K562 (cell line): Measurements from ENCODE around the gene G6PD. TPM values are rescaled to one million over a fixed set of nuclear protein-coding genes. Genes with fewer than 3 reads are reported as not detected.

Experiments used
- ATAC-seq: fragments of 200-7000 bp; cut with Tn5 transposase; 3 replicates; pipeline ENCODE4 v1.9.1; 2020; ENCODE audit warnings: moderate library complexity
- BruUV-seq: library from RNA; stranded (reverse); fragments of 400-500 nt; replicated peaks from 2 replicates; lab custom pipeline; 2021; lab: Mats Ljungman, UMichigan
- CTCF ChIA-PET: fragments of 300-600 bp; formaldehyde crosslinking; extraction: SDS; loops from one replicate; lab custom pipeline; 2021; ENCODE audit warnings: low intra/inter-chr PET ratio; lab: Yijun Ruan, JAX
- POLR2A ChIA-PET: fragments of 300-600, 350-650 bp; sonication (Branson Sonifier 250); formaldehyde crosslinking; extraction: SDS; loops from one replicate; lab custom pipeline; 2021; ENCODE audit warnings: antibody characterized with exemption, inconsistent platforms; lab: Yijun Ruan, JAX
- DNase-seq, 4 experiments: peaks; one replicate each; pipeline versions ENCODE4 v3.0.0 to v3.0.0-alpha.2; 2011 to 2018; ENCODE audit warnings: low spot score in 3 of 4, mixed read lengths in 3 of 4; ENCODE audit errors: extremely low read depth in 1 of 4
- FAIRE-seq: peaks from 2 replicates; lab custom pipeline; 2011; peaks lifted over from hg19 to GRCh38; lab: Jason Lieb, UNC
- H2AFZ ChIP-seq: 2 replicates; pipeline ENCODE4 v1.6.0; 2011; ENCODE audit warnings: low read depth, low read length, control low read depth, inconsistent platforms
- H3K27ac ChIP-seq: fragments of 200-600 bp; 3 replicates; pipeline ENCODE4 v1.8.0; 2011; ENCODE audit warnings: low read depth, mild to moderate bottlenecking, control low read depth, inconsistent platforms, low read length, moderate library complexity, mixed read lengths; ENCODE audit errors: extremely low read depth
- H3K27me3 ChIP-seq, 2 experiments: fragments of 300-600 bp in 1 of 2; 2 replicates in 1 of 2; 3 replicates in 1 of 2; pipeline versions ENCODE4 v1.6.0 to v1.8.0; 2011; ENCODE audit warnings: inconsistent platforms in 2 of 2, low read length in 2 of 2, mild to moderate bottlenecking in 1 of 2, mixed read lengths in 1 of 2, moderate library complexity in 1 of 2; ENCODE audit not compliant: control insufficient read depth in 2 of 2, insufficient read depth in 2 of 2
- H3K36me3 ChIP-seq: fragments of 300-600 bp; 3 replicates; pipeline ENCODE4 v1.8.0; 2011; ENCODE audit warnings: mild to moderate bottlenecking, low read length, inconsistent platforms; ENCODE audit not compliant: control insufficient read depth, insufficient read depth
- H3K4me1 ChIP-seq, 2 experiments: fragments of 200-600 bp in 1 of 2; replicated peaks in 1 of 2; 2 replicates in 1 of 2; 3 replicates in 1 of 2; pipeline versions ENCODE4 v1.5.1 to v1.8.0; 2011; ENCODE audit warnings: inconsistent platforms in 2 of 2, low read length in 2 of 2, mild to moderate bottlenecking in 1 of 2, mixed read lengths in 1 of 2, moderate library complexity in 1 of 2; ENCODE audit not compliant: control insufficient read depth in 2 of 2, insufficient read depth in 2 of 2
- H3K4me2 ChIP-seq: 2 replicates; pipeline ENCODE4 v1.6.1; 2011; ENCODE audit warnings: low read length, control low read depth, inconsistent platforms, mixed read lengths; ENCODE audit not compliant: insufficient read depth
- H3K4me3 ChIP-seq: fragments of 200-600 bp; sonication (generic), shearing (Covaris generic); 2 replicates; pipeline ENCODE4 v1.5.1; 2016; ENCODE audit warnings: control low read depth, inconsistent platforms
- H3K79me2 ChIP-seq: fragments of 200-600 bp; 3 replicates; pipeline ENCODE4 v1.8.0; 2011; ENCODE audit warnings: low read length, inconsistent platforms; ENCODE audit not compliant: control insufficient read depth, insufficient read depth
- H3K9ac ChIP-seq, 2 experiments: 2 replicates each; pipeline versions ENCODE4 v1.6.0 to v1.6.1; 2011; ENCODE audit warnings: low read depth in 2 of 2, low read length in 2 of 2, control low read depth in 1 of 2, inconsistent platforms in 1 of 2, mild to moderate bottlenecking in 1 of 2, mixed read lengths in 1 of 2; ENCODE audit not compliant: insufficient read depth in 1 of 2
- H3K9me1 ChIP-seq: one replicate; pipeline ENCODE4 v1.6.0; 2011; ENCODE audit warnings: inconsistent platforms, mild to moderate bottlenecking, low read length, moderate library complexity; ENCODE audit not compliant: control insufficient read depth, insufficient read depth
- H3K9me3 ChIP-seq: replicated peaks from 2 replicates; pipeline ENCODE4 v1.5.1; 2011; ENCODE audit warnings: low read depth, low read length, inconsistent platforms; ENCODE audit not compliant: control insufficient read depth, insufficient read depth
- H4K20me1 ChIP-seq: replicated peaks from 2 replicates; pipeline ENCODE4 v1.6.1; 2011; ENCODE audit warnings: low read length, inconsistent platforms, mixed read lengths; ENCODE audit not compliant: control insufficient read depth, insufficient read depth
- CCNT2 ChIP-seq: IDR thresholded peaks from 2 replicates; pipeline ENCODE4 v1.6.1; 2011; ENCODE audit warnings: borderline replicate concordance, low read depth, mild to moderate bottlenecking, moderate library complexity, mixed read lengths, low read length; ENCODE audit not compliant: insufficient read length; ENCODE audit errors: extremely low read depth
- CEBPZ ChIP-seq: fragments of 150-350 bp; IDR thresholded peaks from 2 replicates; pipeline ENCODE4 v1.6.1; 2014; ENCODE audit warnings: low read depth, mild to moderate bottlenecking, low read length, borderline replicate concordance
- CTCFL ChIP-seq: IDR thresholded peaks from 2 replicates; pipeline ENCODE4 v1.6.1; 2011; ENCODE audit warnings: borderline replicate concordance, low read depth, mild to moderate bottlenecking, moderate library complexity, low read length; ENCODE audit not compliant: insufficient read depth, poor library complexity, severe bottlenecking
- E2F3 ChIP-seq: fragments of 250-450 bp; sonication (Bioruptor Pico); IDR thresholded peaks from 2 replicates; pipeline ENCODE4 v1.4.0; 2020; ENCODE audit warnings: mild to moderate bottlenecking
- HDAC2 ChIP-seq: fragments of 450-650 bp; IDR thresholded peaks from 2 replicates; pipeline ENCODE4 v1.6.1; 2016; ENCODE audit warnings: mild to moderate bottlenecking
- HEY1 ChIP-seq: fragments of 250-450 bp; sonication (Bioruptor Pico); IDR thresholded peaks from 2 replicates; pipeline ENCODE4 v1.5.0; 2020; ENCODE audit warnings: mild to moderate bottlenecking, moderate library complexity, borderline replicate concordance
- RBM15 ChIP-seq: fragments of 200-400 bp; formaldehyde crosslinking; IDR thresholded peaks from 2 replicates; pipeline ENCODE4 v1.6.1; 2018; ENCODE audit warnings: mild to moderate bottlenecking, low read length, moderate library complexity; ENCODE audit not compliant: insufficient read depth
- RCOR1 ChIP-seq, 2 experiments: IDR thresholded peaks; 2 replicates each; pipeline ENCODE4 v1.6.1; 2012; ENCODE audit warnings: low read depth in 2 of 2, low read length in 2 of 2, borderline replicate concordance in 1 of 2, improper control_type of control experiment in 1 of 2
- UBTF ChIP-seq, 2 experiments: IDR thresholded peaks; 2 replicates each; pipeline ENCODE4 v1.6.1; 2012; ENCODE audit warnings: improper control_type of control experiment in 2 of 2, low read depth in 2 of 2, low read length in 2 of 2, borderline replicate concordance in 1 of 2
- ZNF184 ChIP-seq: sonication (generic); formaldehyde crosslinking; IDR thresholded peaks from 2 replicates; pipeline ENCODE4 v1.5.0; 2020; ENCODE audit warnings: missing genetic modification reagents
- ZNF398 ChIP-seq: fragments of 250-450 bp; sonication (Bioruptor Pico); IDR thresholded peaks from 2 replicates; pipeline ENCODE4 v1.8.0; 2021; ENCODE audit warnings: moderate library complexity, mild to moderate bottlenecking, inconsistent platforms
- WGBS: fragments of 100-300 bp; shearing (Covaris generic); methylation state at CpG from one replicate; pipeline ENCODE4 v1.1.6; 2016; ENCODE audit warnings: low coverage, mixed read lengths; ENCODE audit not compliant: insufficient coverage; ENCODE audit errors: missing lambda C conversion rate; 5-methylcytosine and 5-hydroxymethylcytosine counted together
- in situ Hi-C: fragments of 300-500 bp; cut with MboI; formaldehyde crosslinking; loops from 4 replicates; pipeline ENCODE4 v1.15.0; 2018; ENCODE audit warnings: inconsistent platforms, mixed read lengths
- intact Hi-C: fragments of 100-400 bp; cut with micrococcal nuclease; formaldehyde crosslinking; loops from 2 replicates; pipeline ENCODE4 v1.14.2; 2022
- polyA plus RNA-seq, 8 experiments: library from polyadenylated mRNA; depleted of rRNA in 4 of 8; stranded (reverse) in 5 of 8; unstranded in 3 of 8; fragments of >200 nt; fragmentation: Nextera tagmentation in 2 of 8; fragmentation: Illumina TruSeq in 1 of 8; extraction: Ambion mirVana in 2 of 8; extraction: Trizol in 1 of 8; gene quantifications; 2 replicates each; pipeline versions ENCODE4 v1.2.1 to v1.2.3, GENCODE V29; 2011 to 2014; ENCODE audit warnings: inconsistent platforms in 1 of 8, missing spikeins in 1 of 8
- total RNA-seq, 7 experiments: library from RNA; depleted of rRNA in 6 of 7; stranded (reverse); fragments of >200 nt in 6 of 7; fragmentation: Illumina TruSeq in 2 of 7; extraction: Trizol in 2 of 7; gene quantifications; 2 replicates each; pipeline versions ENCODE4 v1.2.1 to v1.2.3, GENCODE V29; 2011 to 2021; ENCODE audit warnings: low replicate concordance in 1 of 7

Gene G6PD
- total and polyA plus RNA-seq, 9 of the 15 experiments (the other 6 are each of a cell fraction or from before 2014, with no cell fraction given): 2.9 to 222 (median 66.4) TPM

- Histone ChIP-seq H3K4me1 (peaks cover 15 to 35% of the 10 kb centered on the region in 2 experiments; a peak in 4 of 5 replicates), H3K9me1 (no peaks in the 10 kb centered on the region), H3K36me3 (peaks cover 32% of the 10 kb centered on the region; the same call in 2 of the 3 replicates), H2AFZ (no peak overlapping the region), H3K9ac (no peak overlapping the region), H3K4me3 (no peak overlapping the region), H3K27ac (no peak overlapping the region; the same call in 2 of the 3 replicates), H3K27me3 (no peaks in the 10 kb centered on the region), H4K20me1 (no peaks in the 10 kb centered on the region; the same call in 1 of the 2 replicates), H3K4me2 (no peak overlapping the region), H3K9me3 (no peaks in the 10 kb centered on the region), H3K79me2 (peaks cover 25% of the 10 kb centered on the region)
- no peak for DNase-seq
- WGBS: 92% methylated on average over 2 of the region's 2 CpGs
- no TSS peak for BruUV-seq
- no peak for FAIRE-seq
- in situ Hi-C loops: no loop called here
- ChIA-PET CTCF (no interaction called here), POLR2A (interaction anchor here (0.5 to 0.8 kb wide), 3 partner anchors 9 to 26 kb away, joined by 3 to 4 read pairs (median 3); no protein-coding TSS in a partner anchor)
- ATAC-seq: no peak
- intact Hi-C loops: no loop called here
- TF ChIP-seq RBM15: no peak
- TF ChIP-seq ZNF398: no peak
- no peak for TF ChIP-seq UBTF (IDR thresholded peaks at IDR 0.05; ENCODE audit: borderline replicate concordance in 1 of 2, low read depth in 2 of 2, low read length in 2 of 2)
- TF ChIP-seq RCOR1 (IDR thresholded peaks at IDR 0.05; ENCODE audit: borderline replicate concordance in 1 of 2, low read depth in 2 of 2, low read length in 2 of 2): no peak
- no peak for TF ChIP-seq HDAC2
- no peak for TF ChIP-seq E2F3 (CRISPR knock-in tag)
- no peak for TF ChIP-seq ZNF184
- TF ChIP-seq CEBPZ: no peak
- TF ChIP-seq CCNT2: no peak
- no peak for TF ChIP-seq HEY1 (CRISPR knock-in tag)
- no peak for TF ChIP-seq CTCFL
These were observed 32.9 kb downstream of the G6PD start for GRCh38 chrX:154513716-154514115.
